SK-N-MC (cell line): ENCODE measurements around the gene F2R.

Experiments
- DNase-seq: peaks from one replicate; pipeline ENCODE4 v3.0.0-alpha.2; 2011; ENCODE audit warnings: low read depth, low spot score
- H3K27ac ChIP-seq: fragments of 200-600 bp; sonication (generic); 2 replicates; pipeline ENCODE4 v1.5.1; 2016; ENCODE audit warnings: mixed run types
- H3K36me3 ChIP-seq: fragments of 200-600 bp; sonication (generic); 2 replicates; pipeline ENCODE4 v1.6.1; 2017; ENCODE audit warnings: antibody characterized with exemption, low read length, mixed read lengths; ENCODE audit not compliant: insufficient read depth
- H3K4me3 ChIP-seq: fragments of 200-600 bp; sonication (generic); 2 replicates; pipeline ENCODE4 v1.5.1; 2016
- H3K9ac ChIP-seq: fragments of 200-600 bp; sonication (generic); 2 replicates; pipeline ENCODE4 v1.8.0; 2017; ENCODE audit warnings: mixed run types, mixed read lengths; ENCODE audit not compliant: insufficient read length
- H3K9me3 ChIP-seq: fragments of 200-600 bp; sonication (generic); 2 replicates; pipeline ENCODE4 v1.6.1; 2017; ENCODE audit warnings: low read depth, mild to moderate bottlenecking, antibody characterized with exemption, low read length, moderate library complexity, mixed read lengths
- EZH2 ChIP-seq: fragments of 200-600 bp; sonication (generic); IDR thresholded peaks from one replicate; pipeline ENCODE4 v1.6.1; 2017; ENCODE audit warnings: antibody characterized with exemption
- FOXP2 ChIP-seq: optimal IDR thresholded peaks from 2 replicates; pipeline ENCODE3; 2011; ENCODE audit warnings: mild to moderate bottlenecking, moderate library complexity; ENCODE audit not compliant: insufficient read depth; ENCODE audit errors: extremely low read length, control extremely low read depth
- POLR2AphosphoS5 ChIP-seq: IDR thresholded peaks from 2 replicates; pipeline ENCODE4 v1.6.1; 2012; ENCODE audit warnings: mild to moderate bottlenecking, low read depth, low read length, borderline replicate concordance

The F2R gene

DNA sequence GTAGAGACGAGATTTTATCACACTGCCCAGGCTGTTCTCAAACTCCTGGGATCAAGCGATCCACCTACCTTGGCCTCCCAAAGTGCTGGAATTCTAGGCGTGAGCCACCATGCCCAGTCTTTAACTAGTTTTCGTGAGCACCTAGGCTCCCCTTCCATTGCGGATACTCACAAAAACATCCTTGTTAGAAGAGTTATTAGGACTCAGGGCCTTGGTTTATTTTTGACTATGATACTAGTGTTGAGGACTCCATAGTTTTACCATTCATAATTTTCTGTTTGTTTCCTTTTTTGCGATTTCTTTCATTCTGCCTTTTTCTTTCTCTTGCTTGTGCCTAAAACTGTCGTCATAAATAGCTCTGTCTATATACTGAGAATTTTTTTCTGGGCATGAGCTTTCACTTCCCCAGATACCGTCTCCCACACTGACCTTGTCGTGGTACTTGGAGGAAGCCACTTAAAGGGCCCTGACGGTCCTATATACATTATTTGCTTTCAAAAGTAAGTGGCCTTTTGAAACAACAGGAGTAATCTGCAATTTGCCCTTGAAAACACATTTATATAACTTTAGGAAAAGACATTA, 5.2 kb downstream of the F2R start:
- peaks cover 25% of the 10 kb centered on the region; the same call in 1 of the 2 replicates for H3K36me3 ChIP-seq
- no peaks in the 10 kb centered on the region for H3K9me3 ChIP-seq
- no peak for TF ChIP-seq EZH2
- no peak for TF ChIP-seq POLR2AphosphoS5
- H3K9ac ChIP-seq, result no peak overlapping the region
- no peak overlapping the region for H3K4me3 ChIP-seq
- DNase-seq, result no peak
- no peak overlapping the region for H3K27ac ChIP-seq

DNA sequence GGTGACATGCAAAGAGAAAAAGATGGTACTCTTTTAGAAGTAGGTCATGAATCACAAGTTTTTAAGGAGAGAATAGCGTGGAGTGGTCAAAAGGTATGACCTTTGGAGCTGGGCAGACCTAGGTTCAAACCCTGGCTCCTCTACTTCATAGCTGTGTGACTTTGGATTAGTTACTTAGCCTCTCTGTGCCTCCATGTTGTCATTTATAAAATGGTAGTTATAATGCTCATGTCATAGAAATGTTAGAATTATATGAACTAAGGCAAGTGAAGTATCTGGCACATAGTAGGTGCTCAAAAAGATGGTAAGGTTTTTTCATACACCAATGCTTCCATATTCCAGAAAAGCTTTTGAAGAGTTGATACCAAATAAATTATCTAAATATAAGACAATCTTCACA, 7.3 kb downstream of the F2R start:
- DNase-seq, result no peak
- Histone ChIP-seq H3K4me3 (no peak overlapping the region), H3K9ac (no peak overlapping the region), H3K27ac (no peak overlapping the region), H3K9me3 (no peaks in the 10 kb centered on the region), H3K36me3 (peaks cover 36% of the 10 kb centered on the region)
- TF ChIP-seq EZH2 (no peak), FOXP2 (no peak), POLR2AphosphoS5 (no peak)

DNA sequence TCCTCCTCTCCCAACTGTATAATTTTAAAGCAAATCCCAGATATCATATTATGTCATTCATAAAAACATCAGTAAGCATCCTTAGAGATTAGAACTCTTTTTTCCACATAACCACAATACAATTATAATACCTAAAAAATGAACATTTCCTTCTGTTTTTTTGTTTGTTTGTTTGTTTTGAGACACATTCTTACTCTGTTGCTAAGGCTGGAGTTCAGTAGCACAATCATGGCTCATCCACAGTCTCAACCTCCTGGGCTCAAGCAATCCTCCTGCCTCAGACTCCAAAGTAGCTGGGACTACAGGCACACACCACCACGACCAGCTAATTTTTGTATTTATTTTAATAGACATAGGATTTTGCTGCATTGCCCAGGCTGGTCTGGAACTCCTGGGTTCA, 8.0 kb downstream of the F2R start:
- TF ChIP-seq POLR2AphosphoS5 (no peak), EZH2 (no peak), FOXP2 (no peak)
- DNase-seq, result no peak
- peaks cover 41% of the 10 kb centered on the region for H3K36me3 ChIP-seq
- no peak overlapping the region for H3K4me3 ChIP-seq
- H3K27ac ChIP-seq, result no peak overlapping the region
- H3K9me3 ChIP-seq, result no peaks in the 10 kb centered on the region
- H3K9ac ChIP-seq, result no peak overlapping the region

DNA sequence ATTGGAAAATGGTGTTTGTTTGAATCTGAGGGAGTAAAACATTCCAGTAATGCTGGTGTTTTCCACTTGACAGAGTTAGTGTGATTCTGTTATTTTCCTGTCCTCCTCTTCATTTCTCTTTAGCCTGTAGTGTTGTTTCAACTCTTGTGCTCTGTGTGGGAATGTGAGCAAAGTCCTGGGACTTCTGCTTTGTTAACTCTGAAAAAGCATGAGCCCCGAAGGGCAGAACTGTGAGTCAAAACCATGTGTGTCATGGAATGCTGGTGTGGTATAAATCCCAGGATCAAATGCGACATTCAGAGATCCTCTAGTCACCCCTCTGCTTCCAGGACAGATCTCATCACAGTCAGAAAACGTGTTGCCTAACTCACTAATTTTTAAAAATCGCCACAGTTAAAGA, 8.9 kb downstream of the F2R start:
- Histone ChIP-seq H3K36me3 (peaks cover 50% of the 10 kb centered on the region), H3K27ac (no peak overlapping the region), H3K9me3 (no peaks in the 10 kb centered on the region), H3K4me3 (no peak overlapping the region), H3K9ac (no peak overlapping the region)
- no peak for TF ChIP-seq POLR2AphosphoS5
- no peak for TF ChIP-seq FOXP2
- TF ChIP-seq EZH2, result no peak
- DNase-seq, result no peak

DNA sequence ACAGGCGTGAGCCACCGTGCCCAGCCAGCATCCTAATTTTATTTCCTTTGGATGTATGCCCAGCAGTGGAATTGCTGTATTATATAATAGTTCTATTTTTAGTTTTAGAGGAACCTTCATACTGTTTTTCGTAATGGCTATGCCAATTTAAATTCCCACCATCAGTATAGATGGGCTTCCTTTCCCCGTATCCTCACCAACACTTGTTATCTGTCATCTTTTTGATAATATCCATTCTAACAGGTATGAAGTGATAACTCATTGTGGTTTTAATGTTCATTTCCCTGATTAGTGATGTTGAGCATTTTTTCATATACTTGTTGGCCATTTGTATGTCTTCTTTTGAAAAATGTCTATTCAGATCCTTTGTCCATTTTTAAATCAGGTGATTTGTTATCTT, 13.0 kb downstream of the F2R start:
- Histone ChIP-seq H3K4me3 (no peak overlapping the region), H3K27ac (no peak overlapping the region), H3K36me3 (peaks cover 67% of the 10 kb centered on the region), H3K9ac (no peak overlapping the region), H3K9me3 (no peaks in the 10 kb centered on the region)
- DNase-seq, result no peak
- TF ChIP-seq EZH2 (no peak), POLR2AphosphoS5 (no peak), FOXP2 (no peak)

DNA sequence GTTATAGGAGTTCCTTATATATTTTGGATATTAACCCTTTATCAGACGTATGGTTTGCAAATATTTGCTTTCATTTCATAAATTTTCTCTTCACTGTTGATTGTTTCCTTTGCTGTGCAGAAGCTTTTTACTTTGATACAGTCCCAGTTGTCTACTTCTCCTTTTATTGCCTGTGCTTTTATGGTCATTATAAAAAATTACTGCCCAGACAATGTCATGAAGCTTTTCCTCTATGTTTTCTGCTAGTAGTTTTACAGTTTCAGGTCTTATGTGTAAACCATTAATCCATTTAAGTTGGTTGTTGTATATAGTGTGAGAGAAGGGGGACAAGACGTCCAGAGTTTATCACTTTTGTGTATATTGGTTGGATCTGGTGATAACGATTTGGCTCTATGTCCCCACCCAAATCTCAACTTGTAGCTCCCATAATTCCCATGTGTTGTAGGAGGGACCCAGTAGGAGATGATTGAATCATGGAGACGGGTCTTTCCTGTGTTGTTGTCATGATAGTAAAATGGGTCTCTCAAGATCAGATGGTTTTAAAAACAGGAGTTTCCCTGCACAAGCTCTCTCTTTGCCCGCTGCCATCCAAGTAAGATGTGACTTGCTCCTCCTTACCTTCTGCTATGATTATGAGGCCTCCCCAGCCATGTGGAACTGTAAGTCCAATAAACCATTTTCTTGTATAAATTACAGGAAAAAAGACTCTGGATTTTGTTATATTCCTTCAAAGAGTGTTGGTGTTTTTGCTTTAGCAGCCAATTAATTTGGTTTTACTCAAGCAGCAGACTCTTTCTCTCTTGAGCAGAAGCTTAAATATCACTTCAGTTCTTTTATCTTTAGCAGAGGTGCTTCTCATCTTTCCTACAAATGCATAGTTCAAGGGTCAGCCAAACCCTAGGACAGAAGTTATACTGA, 13.7 kb downstream of the F2R start:
- TF ChIP-seq FOXP2, result no peak
- no peak for TF ChIP-seq POLR2AphosphoS5
- no peak for TF ChIP-seq EZH2
- no peak for DNase-seq

DNA sequence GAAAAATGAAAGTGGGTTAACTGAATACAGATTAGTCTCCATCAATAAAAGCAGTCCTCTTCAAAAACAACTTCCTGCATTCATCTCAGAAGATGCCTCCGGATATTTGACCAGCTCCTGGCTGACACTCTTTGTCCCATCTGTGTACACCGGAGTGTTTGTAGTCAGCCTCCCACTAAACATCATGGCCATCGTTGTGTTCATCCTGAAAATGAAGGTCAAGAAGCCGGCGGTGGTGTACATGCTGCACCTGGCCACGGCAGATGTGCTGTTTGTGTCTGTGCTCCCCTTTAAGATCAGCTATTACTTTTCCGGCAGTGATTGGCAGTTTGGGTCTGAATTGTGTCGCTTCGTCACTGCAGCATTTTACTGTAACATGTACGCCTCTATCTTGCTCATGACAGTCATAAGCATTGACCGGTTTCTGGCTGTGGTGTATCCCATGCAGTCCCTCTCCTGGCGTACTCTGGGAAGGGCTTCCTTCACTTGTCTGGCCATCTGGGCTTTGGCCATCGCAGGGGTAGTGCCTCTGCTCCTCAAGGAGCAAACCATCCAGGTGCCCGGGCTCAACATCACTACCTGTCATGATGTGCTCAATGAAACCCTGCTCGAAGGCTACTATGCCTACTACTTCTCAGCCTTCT, 16.6 kb downstream of the F2R start:
- peaks cover 55% of the 10 kb centered on the region for H3K36me3 ChIP-seq
- DNase-seq, result no peak
- no peak overlapping the region for H3K4me3 ChIP-seq
- no peak overlapping the region for H3K9ac ChIP-seq
- H3K27ac ChIP-seq, result no peak overlapping the region
- no peaks in the 10 kb centered on the region for H3K9me3 ChIP-seq
- no peak for TF ChIP-seq POLR2AphosphoS5
- TF ChIP-seq FOXP2, result no peak
- TF ChIP-seq EZH2, result no peak

More for the DNA sequence above, 13.7 kb downstream of the F2R start:
- H3K9me3 ChIP-seq, result no peaks in the 10 kb centered on the region
- no peak overlapping the region for H3K27ac ChIP-seq
- no peak overlapping the region for H3K4me3 ChIP-seq
- no peak overlapping the region for H3K9ac ChIP-seq
- H3K36me3 ChIP-seq, result peaks cover 72% of the 10 kb centered on the region

DNA sequence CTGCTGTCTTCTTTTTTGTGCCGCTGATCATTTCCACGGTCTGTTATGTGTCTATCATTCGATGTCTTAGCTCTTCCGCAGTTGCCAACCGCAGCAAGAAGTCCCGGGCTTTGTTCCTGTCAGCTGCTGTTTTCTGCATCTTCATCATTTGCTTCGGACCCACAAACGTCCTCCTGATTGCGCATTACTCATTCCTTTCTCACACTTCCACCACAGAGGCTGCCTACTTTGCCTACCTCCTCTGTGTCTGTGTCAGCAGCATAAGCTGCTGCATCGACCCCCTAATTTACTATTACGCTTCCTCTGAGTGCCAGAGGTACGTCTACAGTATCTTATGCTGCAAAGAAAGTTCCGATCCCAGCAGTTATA, 17.1 kb downstream of the F2R start:
- Histone ChIP-seq H3K36me3 (peaks cover 55% of the 10 kb centered on the region), H3K27ac (no peak overlapping the region), H3K4me3 (no peak overlapping the region), H3K9ac (no peak overlapping the region), H3K9me3 (no peaks in the 10 kb centered on the region)
- TF ChIP-seq FOXP2 (no peak), POLR2AphosphoS5 (no peak), EZH2 (no peak)
- DNase-seq, result no peak
